GM13977 (cell line): ENCODE data around the gene ACOT11.

ENCODE experiments used
- DNase-seq: peaks from one replicate; pipeline ENCODE4 v3.0.0; 2012; ENCODE audit warnings: low spot score
- in situ Hi-C: fragments of 300-500 bp; cut with MboI; formaldehyde crosslinking; loops from one replicate; pipeline ENCODE4 v1.12.0; 2022; ENCODE audit warnings: low sequenced_read_pairs, low pct_unique_long_range_greater_than_20kb, mixed read lengths, inconsistent platforms; ENCODE audit not compliant: unreplicated experiment
- TF ChIP-seq, protein P1 (sequence below): IDR thresholded peaks from 2 replicates; pipeline ENCODE4 v1.5.1; 2012; ENCODE audit warnings: mild to moderate bottlenecking, control low read depth; ENCODE audit not compliant: insufficient read depth; ENCODE audit errors: extremely low read depth, missing control alignments

ACOT11 gene

DNA sequence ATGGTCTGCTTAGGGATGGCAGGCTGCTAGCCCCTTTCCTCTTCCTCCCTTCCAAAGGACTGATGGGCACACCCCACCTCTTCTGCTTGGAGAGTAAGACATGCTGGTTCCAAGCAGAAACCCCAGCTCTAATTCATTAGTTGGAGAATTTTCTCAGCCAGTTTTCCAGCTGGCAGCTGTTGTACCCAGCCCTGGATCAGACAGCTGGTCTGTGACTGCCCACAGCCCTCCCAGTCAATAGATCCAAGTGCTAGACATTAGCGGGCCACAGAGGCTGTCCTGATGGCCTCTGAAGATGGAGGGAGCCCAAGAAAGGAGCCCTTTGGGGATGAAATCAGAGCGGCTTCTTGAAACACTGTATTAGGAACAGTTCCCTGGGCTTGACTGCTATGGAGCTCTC, 35.8 kb downstream of the ACOT11 start:
- in situ Hi-C loops, result no loop called here
- TF ChIP-seq, protein P1, sequence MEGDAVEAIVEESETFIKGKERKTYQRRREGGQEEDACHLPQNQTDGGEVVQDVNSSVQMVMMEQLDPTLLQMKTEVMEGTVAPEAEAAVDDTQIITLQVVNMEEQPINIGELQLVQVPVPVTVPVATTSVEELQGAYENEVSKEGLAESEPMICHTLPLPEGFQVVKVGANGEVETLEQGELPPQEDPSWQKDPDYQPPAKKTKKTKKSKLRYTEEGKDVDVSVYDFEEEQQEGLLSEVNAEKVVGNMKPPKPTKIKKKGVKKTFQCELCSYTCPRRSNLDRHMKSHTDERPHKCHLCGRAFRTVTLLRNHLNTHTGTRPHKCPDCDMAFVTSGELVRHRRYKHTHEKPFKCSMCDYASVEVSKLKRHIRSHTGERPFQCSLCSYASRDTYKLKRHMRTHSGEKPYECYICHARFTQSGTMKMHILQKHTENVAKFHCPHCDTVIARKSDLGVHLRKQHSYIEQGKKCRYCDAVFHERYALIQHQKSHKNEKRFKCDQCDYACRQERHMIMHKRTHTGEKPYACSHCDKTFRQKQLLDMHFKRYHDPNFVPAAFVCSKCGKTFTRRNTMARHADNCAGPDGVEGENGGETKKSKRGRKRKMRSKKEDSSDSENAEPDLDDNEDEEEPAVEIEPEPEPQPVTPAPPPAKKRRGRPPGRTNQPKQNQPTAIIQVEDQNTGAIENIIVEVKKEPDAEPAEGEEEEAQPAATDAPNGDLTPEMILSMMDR, result no peak

DNA sequence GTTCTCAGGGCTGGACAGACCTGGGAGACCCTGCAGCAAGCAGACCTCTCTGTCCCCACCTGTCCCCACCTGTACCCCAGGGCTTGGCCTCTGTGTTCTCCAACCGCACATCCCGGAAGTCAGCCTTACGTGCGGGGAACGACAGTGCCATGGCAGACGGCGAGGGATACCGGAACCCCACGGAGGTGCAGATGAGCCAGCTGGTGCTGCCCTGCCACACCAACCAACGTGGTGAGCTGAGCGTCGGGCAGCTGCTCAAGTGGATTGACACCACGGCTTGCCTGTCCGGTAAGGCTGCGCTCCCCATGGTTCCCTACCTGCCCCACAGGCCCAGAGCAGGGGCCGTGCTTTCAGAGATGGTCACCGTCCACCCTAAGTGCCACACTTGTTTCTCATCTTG, 36.5 kb downstream of the ACOT11 start:
- in situ Hi-C loops, result no loop called here
- TF ChIP-seq, protein P1, result no peak
- DNase-seq, result no peak

More for the DNA sequence above, 35.8 kb downstream of the ACOT11 start:
- no peak for DNase-seq

DNA sequence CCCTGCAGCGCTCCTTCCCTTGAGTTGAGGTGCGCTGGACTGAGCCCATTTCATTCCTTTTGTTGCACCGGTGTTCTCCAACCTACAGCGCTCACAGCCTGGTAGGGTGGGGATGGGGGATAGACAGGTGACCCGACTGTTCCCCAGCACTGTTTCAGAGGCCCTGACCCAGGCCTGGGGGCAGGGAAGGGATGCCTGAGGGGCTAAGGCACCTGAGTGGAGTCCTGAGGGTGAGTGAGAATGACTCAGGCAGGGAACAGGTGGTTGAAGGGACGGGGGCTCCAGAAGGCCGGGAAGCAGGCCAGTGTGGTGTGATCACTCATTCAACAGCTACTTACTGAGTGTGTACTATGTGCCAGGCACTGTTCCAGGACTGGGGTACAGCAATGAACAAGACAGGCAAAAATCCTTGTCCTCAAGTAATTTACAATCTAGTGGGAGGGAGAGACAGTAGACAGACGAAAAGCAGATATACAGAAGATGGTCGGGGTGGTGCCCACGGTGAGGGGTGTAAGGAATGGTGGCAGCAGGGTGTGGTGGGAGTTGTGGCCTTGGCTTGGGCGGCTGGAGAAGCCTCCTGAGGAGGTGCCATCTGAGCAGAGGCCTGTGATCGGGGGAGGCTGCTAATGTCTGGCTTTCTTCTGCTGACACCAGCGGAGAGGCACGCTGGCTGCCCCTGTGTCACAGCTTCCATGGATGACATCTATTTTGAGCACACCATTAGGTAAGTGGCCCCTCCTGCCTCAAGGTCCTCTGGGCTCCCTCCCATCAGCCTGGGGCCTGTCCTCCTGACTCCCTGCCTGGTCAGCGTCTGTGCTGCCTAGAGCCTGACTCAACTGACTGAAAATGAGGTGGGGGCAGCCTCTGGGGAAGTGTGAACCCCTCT, 37.4 kb downstream of the ACOT11 start:
- no peak for DNase-seq
- TF ChIP-seq, protein P1, result no peak

DNA sequence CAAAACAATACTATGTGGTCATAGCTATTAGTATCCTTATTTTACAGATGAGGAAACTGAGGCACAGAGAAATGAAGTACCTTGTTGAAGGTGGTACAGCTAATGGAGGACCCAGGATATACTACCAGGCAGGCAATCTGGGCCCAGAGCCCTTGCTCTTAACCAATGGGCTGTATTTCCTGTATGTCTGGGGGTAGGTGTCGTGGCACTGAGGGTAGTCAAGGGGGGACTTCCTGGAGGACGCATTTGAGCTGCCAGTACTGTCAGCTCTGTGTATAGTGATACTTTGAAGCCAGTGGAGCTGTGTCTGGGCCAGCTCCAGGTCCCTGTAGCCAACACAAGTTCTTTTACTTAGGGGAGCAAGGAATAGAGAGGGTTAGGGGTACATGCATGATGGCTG, 40.3 kb downstream of the ACOT11 start:
- DNase-seq, result no peak
- in situ Hi-C loops, result no loop called here
- TF ChIP-seq, protein P1, result no peak

More for the DNA sequence above, 37.4 kb downstream of the ACOT11 start:
- in situ Hi-C loops, result no loop called here

DNA sequence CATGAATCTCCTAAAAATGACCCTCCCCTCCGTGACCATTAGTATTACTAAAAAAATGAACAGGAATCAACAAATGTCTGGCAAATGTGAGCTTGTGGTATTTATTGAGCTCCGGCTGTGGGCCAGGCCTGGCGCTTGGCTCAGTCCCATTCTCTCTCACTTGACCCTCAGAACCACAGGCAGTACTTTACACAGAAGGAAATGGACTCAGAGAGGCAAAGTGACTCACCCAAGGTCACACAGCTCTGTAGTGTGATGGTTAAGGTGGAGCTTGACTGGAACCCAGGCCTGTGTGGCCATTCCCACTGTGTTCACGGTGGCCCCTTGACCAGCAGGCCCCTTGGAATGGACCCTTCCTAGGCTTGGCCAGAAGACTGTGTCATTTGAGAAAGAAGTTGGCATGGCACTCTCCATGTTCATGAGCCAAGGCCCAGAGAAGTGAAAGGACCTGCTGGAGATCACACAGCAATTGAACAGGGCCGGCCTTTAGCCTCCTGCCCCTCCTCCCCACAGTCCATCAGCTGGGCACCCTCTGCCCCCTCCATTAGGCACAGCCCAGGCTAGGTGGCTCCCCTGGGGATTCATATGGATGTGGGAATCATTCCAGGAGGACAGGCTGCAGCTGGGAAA, 43.2 kb downstream of the ACOT11 start:
- TF ChIP-seq, protein P1, result no peak
- DNase-seq, result no peak
- in situ Hi-C loops, result no loop called here

DNA sequence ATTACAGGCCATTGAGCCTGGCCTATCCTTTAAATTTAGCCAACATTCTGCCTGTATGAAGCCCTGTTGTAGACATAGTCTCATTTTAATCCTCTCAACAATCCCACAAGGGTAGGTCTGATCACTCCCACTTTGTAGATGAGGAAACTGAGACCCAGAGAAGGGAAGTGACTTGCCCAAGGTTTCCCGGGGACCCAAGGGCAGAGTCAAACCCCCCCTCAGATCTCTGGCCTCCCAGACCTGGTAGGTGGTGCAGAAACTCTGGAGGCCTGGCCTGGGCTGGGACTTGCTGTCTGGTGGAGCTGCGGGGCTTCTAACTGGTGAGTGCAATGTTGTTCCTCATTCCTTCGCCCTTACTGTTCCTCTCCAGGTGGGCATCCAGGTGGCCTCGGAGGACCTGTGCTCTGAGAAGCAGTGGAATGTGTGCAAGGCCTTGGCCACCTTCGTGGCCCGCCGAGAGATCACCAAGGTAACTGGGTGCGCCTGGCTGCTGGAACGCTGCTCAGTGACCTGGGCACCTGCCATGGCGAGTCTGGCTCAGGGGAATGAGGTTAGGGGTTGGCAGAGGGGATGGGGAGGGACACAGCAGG, 45.6 kb downstream of the ACOT11 start:
- DNase-seq, result no peak
- TF ChIP-seq, protein P1, result no peak
- in situ Hi-C loops, result no loop called here
